Measurements from ENCODE around the gene RYR1. TPM values are rescaled to one million over a fixed set of nuclear protein-coding genes. Genes with fewer than 3 reads are reported as not detected.

RYR1 gene
- total and polyA plus RNA-seq, 8 donors = 1.5 to 5.8 (median 3.6) TPM

DNA sequence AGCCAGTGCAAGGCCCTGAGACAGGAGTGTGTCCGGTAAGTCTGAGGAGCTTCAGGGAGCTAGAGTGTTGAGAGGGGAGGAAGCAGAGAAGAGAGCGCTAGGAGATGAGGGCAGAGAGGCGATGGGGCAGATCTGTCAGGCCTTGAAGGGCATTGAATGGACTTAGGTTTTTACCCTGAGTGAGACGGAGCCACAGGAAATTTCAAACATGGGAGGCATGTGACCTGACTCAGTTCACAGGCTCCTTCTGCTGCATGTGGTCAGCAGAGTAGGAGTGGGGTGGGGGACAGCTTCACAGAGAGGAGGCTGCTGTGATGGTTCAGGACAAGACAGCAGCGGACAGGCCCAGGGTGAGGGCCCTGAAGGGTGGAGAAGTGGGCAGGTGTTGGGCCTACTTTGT lies 33.1 kb upstream of the RYR1 start:
- ATAC-seq (no peak), DNase-seq (no peak)
- peaks cover 28 to 56% of the 10 kb centered on the region in 2 donors for H3K27me3 ChIP-seq
- H3K27ac ChIP-seq = no peak overlapping the region
- intact Hi-C loops (cut with DNase I) = loop anchor here in 1 of 2 donors (10.0 kb wide), 1 partner anchor 214 kb away; the partner anchor contains the start of genes EIF3K and MAP4K1
- H3K36me3 ChIP-seq = peaks cover 0 to 8% of the 10 kb centered on the region in 2 donors
- H3K4me3 ChIP-seq = no peak overlapping the region
- TF ChIP-seq, protein P1, sequence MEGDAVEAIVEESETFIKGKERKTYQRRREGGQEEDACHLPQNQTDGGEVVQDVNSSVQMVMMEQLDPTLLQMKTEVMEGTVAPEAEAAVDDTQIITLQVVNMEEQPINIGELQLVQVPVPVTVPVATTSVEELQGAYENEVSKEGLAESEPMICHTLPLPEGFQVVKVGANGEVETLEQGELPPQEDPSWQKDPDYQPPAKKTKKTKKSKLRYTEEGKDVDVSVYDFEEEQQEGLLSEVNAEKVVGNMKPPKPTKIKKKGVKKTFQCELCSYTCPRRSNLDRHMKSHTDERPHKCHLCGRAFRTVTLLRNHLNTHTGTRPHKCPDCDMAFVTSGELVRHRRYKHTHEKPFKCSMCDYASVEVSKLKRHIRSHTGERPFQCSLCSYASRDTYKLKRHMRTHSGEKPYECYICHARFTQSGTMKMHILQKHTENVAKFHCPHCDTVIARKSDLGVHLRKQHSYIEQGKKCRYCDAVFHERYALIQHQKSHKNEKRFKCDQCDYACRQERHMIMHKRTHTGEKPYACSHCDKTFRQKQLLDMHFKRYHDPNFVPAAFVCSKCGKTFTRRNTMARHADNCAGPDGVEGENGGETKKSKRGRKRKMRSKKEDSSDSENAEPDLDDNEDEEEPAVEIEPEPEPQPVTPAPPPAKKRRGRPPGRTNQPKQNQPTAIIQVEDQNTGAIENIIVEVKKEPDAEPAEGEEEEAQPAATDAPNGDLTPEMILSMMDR (IDR thresholded peaks at IDR 0.05) = no peak
- peaks cover 0 to 19% of the 10 kb centered on the region in 2 donors for H3K4me1 ChIP-seq
- no peaks in the 10 kb centered on the region for H3K9me3 ChIP-seq

DNA sequence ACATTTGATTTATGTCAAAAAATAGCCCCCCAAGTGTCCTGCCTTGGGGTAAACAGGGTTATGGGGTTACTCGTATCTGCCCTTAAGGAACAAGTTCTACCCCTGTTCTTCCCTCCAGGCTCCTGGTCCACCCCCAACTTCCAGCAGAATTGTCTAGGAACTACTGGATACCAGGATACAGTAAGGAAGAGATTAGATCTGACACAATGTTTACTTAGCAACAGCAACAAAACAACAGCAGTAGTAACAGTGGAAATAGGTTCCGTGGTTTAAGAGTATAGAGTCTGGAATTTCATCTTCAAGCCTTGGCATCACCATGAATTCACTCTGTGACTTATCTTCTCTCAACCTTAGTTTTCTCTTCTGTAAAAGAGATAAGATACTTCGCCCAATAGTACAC lies 32.3 kb upstream of the RYR1 start:
- H3K4me3 ChIP-seq = no peak overlapping the region
- ATAC-seq = no peak
- DNase-seq = no peak
- intact Hi-C loops (cut with DNase I) = loop anchor here in 1 of 2 donors (10.0 kb wide), 1 partner anchor 214 kb away; the partner anchor contains the start of genes EIF3K and MAP4K1
- H3K27ac ChIP-seq = no peak overlapping the region
- TF ChIP-seq, protein P1 (IDR thresholded peaks at IDR 0.05) = no peak
- no peaks in the 10 kb centered on the region for H3K9me3 ChIP-seq
- H3K27me3 ChIP-seq = peaks cover 20 to 48% of the 10 kb centered on the region in 2 donors
- peaks cover 0 to 13% of the 10 kb centered on the region in 2 donors for H3K4me1 ChIP-seq
- H3K36me3 ChIP-seq = peaks cover 0 to 13% of the 10 kb centered on the region in 2 donors

DNA sequence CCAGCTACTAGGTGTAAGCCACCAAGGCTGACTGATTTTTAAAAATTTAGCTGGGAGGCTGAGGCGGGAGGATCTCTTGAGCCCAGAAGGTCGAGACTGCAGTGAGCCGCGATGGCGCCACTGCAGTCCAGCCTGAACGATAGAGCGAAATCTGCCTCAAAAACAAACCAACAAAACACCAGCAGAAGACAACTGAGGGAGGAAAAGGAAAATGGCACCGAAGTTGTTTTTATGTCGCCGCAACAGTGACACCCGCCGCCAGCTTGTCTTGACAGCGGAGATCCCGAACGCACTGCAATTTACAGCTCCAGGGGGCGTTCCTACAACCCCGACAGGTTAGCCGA lies 30.9 kb upstream of the RYR1 start:
- H3K27me3 ChIP-seq = peaks cover 6 to 34% of the 10 kb centered on the region in 2 donors
- H3K4me1 ChIP-seq = peaks cover 0 to 13% of the 10 kb centered on the region in 2 donors
- peak overlapping the region in 1 of 2 donors; percentile 94 for H3K27ac ChIP-seq
- DNase-seq = no peak
- intact Hi-C loops (cut with DNase I) = loop anchor here in 1 of 2 donors (10.0 kb wide), 1 partner anchor 212 kb away; the partner anchor contains the start of genes EIF3K and MAP4K1
- TF ChIP-seq, protein P1 (IDR thresholded peaks at IDR 0.05) = no peak
- ATAC-seq = no peak
- peaks cover 0 to 27% of the 10 kb centered on the region in 2 donors for H3K36me3 ChIP-seq
- H3K9me3 ChIP-seq = no peaks in the 10 kb centered on the region
- peak overlapping the region; percentile 24 to 96 for H3K4me3 ChIP-seq

DNA sequence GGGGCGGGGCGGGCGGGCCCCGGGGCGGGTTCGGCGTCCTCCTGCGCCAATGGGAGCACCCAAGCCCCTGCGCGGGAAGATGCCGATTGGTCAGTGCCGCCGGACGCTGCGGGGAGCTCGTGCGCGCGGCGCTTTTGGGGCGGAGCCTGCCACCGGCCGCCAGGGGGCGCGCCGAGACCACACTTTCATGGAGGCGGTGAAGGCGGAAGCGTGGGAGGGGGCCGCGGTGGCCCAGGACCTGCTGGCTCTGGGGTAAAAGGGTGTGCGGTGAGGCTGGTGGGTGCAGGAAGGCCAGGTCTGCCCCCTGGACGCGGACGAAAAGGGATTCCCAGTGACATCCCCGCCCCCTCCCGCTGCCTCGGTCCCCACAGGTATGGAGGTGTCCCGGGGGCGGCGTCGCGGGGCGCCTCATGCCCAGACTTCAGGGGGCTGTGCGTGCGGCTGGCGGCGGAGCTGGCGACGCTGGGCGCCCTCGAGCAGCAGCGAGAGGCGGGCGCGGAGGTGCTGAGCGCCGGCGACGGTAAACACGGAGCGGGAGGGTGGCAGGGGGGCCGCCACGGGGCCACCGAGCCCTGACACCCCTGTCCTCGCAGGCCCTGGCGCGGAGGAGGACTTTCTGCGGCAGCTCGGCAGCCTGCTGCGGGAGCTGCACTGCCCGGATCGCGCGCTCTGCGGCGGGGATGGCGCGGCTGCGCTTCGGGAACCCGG lies 30.4 kb upstream of the RYR1 start, which contains the start of gene FAM98C:
Gene FAM98C (plus strand): TSS at position 127 of the 708 bp plus-strand sequence. CDS start 61 bp downstream, at position 188.
- peaks cover 0 to 32% of the 10 kb centered on the region in 2 donors for H3K36me3 ChIP-seq
- peak within 1 kb of the TSS; percentile 74 to 94 for H3K27ac ChIP-seq
- DNase-seq (peak; percentile 96 to 98 (median 97)), ATAC-seq (peak; percentile 99)
- intact Hi-C loops (cut with DNase I) = loop anchor here in 1 of 2 donors (10.0 kb wide), 1 partner anchor 212 kb away; the partner anchor contains the start of genes EIF3K and MAP4K1
- H3K9me3 ChIP-seq = no peaks in the 10 kb centered on the region
- peaks cover 0 to 13% of the 10 kb centered on the region in 2 donors for H3K4me1 ChIP-seq
- peaks cover 5 to 29% of the 10 kb centered on the region in 2 donors for H3K27me3 ChIP-seq
- H3K4me3 ChIP-seq = peak within 1 kb of the TSS; percentile 76 to 96
- TF ChIP-seq, protein P1 (IDR thresholded peaks at IDR 0.05) = peak; percentile 98 to 100

DNA sequence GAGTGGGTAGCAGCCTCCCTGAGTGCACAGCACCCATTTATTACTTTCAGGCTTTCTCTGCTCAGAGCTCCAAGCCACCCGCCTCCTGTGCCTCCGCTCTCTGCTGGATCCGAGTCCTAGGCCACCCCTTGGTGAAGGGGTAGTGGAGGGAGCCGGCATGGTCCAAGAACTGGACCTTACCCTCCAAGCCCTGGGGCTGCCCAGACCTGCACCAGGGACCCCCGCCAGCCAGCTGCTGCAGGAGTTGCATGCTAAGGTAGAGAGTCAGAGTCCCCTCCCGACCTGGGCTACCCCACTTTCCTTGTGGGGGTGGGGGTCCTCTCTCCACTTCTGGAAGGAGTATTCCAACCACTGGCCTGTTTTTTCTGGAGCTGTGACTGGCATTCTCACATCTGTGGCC lies 28.6 kb upstream of the RYR1 start:
- ATAC-seq = no peak

More for the DNA sequence above, 28.6 kb upstream of the RYR1 start:
- peaks cover 0 to 13% of the 10 kb centered on the region in 2 donors for H3K4me1 ChIP-seq
- no peak overlapping the region for H3K27ac ChIP-seq
- peaks cover 0 to 11% of the 10 kb centered on the region in 2 donors for H3K27me3 ChIP-seq
- no peak for DNase-seq
- H3K9me3 ChIP-seq = no peaks in the 10 kb centered on the region
- H3K36me3 ChIP-seq = peaks cover 0 to 49% of the 10 kb centered on the region in 2 donors
- TF ChIP-seq, protein P1 (IDR thresholded peaks at IDR 0.05) = no peak
- H3K4me3 ChIP-seq = no peak overlapping the region
- intact Hi-C loops (cut with DNase I) = loop anchor here in 1 of 2 donors (10.0 kb wide), 1 partner anchor 210 kb away; the partner anchor contains the start of genes EIF3K and MAP4K1

All from left lung (tissue), 10 donors.